ENCODE data around the gene SLC18A2.
"Not testable (repeated sequence)": the region's sequence is repeated elsewhere in the genome, so short reads cannot be mapped to it uniquely, and the experiment has no call there.

SLC18A2 gene

DNA sequence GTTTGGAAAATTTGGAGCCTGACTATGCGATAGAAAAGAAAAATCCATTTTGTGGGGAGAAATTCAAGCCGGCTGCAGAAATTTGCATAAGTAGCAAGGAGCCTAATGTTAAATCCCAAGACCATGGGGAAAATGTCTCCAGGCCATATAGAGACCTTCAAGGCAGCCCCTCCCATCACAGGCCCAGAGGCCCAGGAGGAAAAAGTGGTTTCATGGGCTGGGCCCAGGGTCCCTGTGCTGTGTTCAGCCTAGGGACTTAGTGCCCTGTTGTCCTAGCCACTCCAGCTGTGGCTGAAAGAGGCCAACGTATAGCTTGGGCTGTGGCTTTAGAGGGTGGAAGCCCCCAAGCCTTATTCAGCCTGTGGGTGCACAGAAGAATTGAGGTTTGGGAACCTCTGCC lies 62.5 kb downstream of the SLC18A2 start:
- in situ Hi-C loops (cut with MboI; ENCODE audit: low sequenced_read_pairs) = not testable (repeated sequence)

GRCh38 chr10:117306674-117307073 lies 65.8 kb downstream of the SLC18A2 start:
- in situ Hi-C loops (cut with MboI; ENCODE audit: low sequenced_read_pairs) = no loop called here

DNA sequence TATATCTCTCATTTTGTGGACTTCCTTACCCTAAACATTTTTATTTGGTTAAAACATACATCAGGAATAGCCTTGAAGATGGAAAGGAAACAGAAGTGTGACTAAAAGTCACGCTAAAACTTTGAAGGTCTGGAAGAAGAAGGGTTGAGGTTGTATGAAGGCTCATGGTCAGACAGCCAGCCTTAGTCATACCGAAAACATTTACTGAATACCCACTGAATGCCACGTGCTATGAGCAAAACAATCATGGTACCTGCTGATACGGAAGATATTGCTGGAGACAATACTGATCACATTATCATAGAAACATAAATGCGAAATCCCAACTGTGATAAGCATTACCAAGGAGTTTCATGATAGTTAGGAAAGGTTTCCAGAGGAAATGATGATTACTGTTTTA lies 70.3 kb downstream of the SLC18A2 start:
- in situ Hi-C loops (cut with MboI; ENCODE audit: low sequenced_read_pairs) = loop anchor here (10.0 kb wide), 1 partner anchor 86 kb away; no protein-coding TSS in a partner anchor

DNA sequence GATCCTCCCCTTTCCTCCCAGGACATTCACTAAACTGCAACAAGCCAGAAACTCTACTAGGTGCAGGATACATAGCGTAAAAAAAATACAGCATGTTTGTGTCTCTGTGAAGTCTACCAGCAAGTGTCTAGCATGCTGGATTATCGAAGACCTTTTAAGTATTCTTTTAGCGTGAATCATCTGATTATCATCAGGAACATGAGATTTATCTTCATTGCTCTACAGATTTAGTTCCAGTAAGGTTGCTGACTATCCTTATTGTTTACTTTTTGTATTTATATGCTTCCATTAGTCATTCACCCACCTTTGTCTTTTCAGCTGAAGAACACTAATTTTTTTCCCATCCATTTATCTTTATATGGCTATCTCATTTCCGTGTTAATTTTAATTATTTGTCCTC lies 71.5 kb downstream of the SLC18A2 start:
- in situ Hi-C loops (cut with MboI; ENCODE audit: low sequenced_read_pairs) = loop anchor here (10.0 kb wide), 1 partner anchor 88 kb away; no protein-coding TSS in a partner anchor

GRCh38 chr10:117313641-117314040 lies 72.7 kb downstream of the SLC18A2 start:
- in situ Hi-C loops (cut with MboI; ENCODE audit: low sequenced_read_pairs) = loop anchor here (10.0 kb wide), 1 partner anchor 89 kb away; no protein-coding TSS in a partner anchor

DNA sequence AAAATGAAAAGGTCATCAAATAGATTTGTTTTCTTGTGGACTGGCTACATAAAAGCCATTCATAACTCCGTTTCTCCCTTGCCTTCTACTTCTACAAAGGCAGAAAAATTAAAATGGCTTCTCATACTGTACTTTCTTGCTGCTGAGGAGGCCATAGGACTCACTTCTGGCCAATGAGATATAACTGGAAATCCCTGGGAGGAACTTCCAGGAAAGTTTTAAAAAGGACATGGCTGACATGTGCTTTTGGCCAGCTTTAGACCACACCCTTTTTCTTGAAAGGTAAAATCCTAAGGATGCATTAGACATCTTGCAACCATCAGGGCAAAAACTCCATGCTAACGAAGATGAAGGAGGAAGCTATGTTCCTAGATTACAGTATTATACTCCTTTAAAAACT lies 75.8 kb downstream of the SLC18A2 start:
- in situ Hi-C loops (cut with MboI; ENCODE audit: low sequenced_read_pairs) = loop anchor here (10.0 kb wide), 1 partner anchor 92 kb away; no protein-coding TSS in a partner anchor

DNA sequence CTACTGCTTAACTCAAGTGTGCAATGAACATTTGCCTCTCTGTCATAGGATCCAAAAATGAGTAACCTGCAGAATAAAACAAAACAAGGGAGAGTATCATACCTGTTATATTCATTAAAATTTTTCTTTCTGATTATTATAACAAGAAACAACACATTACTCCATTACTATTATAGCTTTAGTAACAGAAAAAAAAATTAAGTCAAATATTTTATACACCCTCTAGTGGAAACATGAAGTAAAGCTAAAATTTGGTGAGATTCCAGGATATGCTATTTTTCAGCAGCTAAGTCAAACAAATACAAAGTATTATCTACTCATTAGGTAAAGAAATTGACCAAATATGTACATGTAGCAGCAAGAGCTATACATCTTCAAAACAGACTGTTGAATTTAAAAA lies 78.0 kb downstream of the SLC18A2 start:
- in situ Hi-C loops (cut with MboI; ENCODE audit: low sequenced_read_pairs) = loop anchor here (10.0 kb wide), 1 partner anchor 94 kb away; no protein-coding TSS in a partner anchor

- in situ Hi-C loops (cut with MboI; ENCODE audit: low sequenced_read_pairs) = no loop called here
These were observed 79.2 kb downstream of the SLC18A2 start for GRCh38 chr10:117320050-117320665.

- in situ Hi-C loops (cut with MboI; ENCODE audit: low sequenced_read_pairs) = no loop called here
These were observed 81.3 kb downstream of the SLC18A2 start for GRCh38 chr10:117322260-117322659.

DNA sequence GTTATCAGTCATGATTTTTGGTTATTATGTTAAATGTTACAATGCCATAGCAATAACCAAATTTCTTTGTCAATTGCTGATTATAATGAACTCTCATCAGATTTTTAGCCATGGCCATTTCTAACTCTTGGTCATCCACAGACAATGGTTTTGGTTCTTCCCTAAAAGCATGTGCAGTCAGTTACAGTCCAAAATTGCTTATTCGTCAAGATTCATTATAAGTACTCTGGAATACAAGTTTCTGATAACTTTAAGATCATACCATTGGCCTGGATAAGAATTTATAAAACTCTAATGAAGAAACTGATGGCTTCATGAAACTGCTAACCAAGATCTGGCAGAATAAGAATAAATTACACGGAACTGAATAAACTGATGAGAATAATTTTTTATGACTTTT lies 83.5 kb downstream of the SLC18A2 start:
- in situ Hi-C loops (cut with MboI; ENCODE audit: low sequenced_read_pairs) = no loop called here

GRCh38 chr10:117327262-117327661 lies 86.3 kb downstream of the SLC18A2 start:
- in situ Hi-C loops (cut with MboI; ENCODE audit: low sequenced_read_pairs) = no loop called here
